HG02938 (cell line): ENCODE data around the gene MAPT.
"Not testable (repeated sequence)": the region's sequence is repeated elsewhere in the genome, so short reads cannot be mapped to it uniquely, and the experiment has no call there.

Experiments used
- ATAC-seq: cut with Tn5 transposase; IDR thresholded peaks from one replicate; pipeline ENCODE4 v1.9.1; 2021; ENCODE audit warnings: mild to moderate bottlenecking, moderate library complexity; ENCODE audit not compliant: unreplicated experiment

MAPT gene

GRCh38 chr17:46002973-46003316 is 108.6 kb downstream of the MAPT start:
- no peak for ATAC-seq

GRCh38 chr17:46003907-46004748 is 109.8 kb downstream of the MAPT start:
- ATAC-seq = no peak

DNA sequence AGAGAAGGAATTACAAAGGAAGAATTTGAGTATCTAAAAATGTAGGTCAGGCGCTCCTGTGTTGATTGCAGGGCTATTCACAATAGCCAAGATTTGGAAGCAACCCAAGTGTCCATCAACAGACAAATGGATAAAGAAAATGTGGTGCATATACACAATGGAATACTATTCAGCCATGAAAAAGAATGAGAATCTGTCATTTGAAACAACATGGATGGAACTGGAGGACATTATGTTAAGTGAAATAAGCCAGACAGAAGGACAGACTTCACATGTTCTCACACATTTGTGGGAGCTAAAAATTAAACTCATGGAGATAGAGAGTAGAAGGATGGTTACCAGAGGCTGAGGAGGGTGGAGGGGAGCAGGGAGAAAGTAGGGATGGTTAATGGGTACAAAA is 111.7 kb downstream of the MAPT start:
- not testable (repeated sequence) for ATAC-seq

GRCh38 chr17:46007461-46007965 is 113.2 kb downstream of the MAPT start:
- ATAC-seq = no peak

DNA sequence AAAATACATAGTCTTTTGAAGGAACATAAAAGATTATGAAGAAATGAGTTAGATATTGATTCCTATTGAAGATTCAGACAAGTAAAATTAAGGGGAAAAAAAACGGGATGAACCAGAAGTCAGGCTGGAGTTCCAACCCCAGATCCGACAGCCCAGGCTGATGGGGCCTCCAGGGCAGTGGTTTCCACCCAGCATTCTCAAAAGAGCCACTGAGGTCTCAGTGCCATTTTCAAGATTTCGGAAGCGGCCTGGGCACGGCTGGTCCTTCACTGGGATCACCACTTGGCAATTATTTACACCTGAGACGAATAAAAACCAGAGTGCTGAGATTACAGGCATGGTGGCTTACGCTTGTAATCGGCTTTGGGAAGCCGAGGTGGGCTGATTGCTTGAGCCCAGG is 114.2 kb downstream of the MAPT start:
- no peak for ATAC-seq

DNA sequence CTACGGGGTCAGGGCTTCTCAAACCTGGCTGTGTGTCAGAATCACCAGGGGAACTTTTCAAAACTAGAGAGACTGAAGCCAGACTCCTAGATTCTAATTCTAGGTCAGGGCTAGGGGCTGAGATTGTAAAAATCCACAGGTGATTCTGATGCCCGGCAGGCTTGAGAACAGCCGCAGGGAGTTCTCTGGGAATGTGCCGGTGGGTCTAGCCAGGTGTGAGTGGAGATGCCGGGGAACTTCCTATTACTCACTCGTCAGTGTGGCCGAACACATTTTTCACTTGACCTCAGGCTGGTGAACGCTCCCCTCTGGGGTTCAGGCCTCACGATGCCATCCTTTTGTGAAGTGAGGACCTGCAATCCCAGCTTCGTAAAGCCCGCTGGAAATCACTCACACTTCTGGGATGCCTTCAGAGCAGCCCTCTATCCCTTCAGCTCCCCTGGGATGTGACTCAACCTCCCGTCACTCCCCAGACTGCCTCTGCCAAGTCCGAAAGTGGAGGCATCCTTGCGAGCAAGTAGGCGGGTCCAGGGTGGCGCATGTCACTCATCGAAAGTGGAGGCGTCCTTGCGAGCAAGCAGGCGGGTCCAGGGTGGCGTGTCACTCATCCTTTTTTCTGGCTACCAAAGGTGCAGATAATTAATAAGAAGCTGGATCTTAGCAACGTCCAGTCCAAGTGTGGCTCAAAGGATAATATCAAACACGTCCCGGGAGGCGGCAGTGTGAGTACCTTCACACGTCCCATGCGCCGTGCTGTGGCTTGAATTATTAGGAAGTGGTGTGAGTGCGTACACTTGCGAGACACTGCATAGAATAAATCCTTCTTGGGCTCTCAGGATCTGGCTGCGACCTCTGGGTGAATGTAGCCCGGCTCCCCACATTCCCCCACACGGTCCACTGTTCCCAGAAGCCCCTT is 115.6 kb downstream of the MAPT start:
- ATAC-seq = no peak

- ATAC-seq = no peak
Observed at GRCh38 chr17:46010597-46011186, 116.3 kb downstream of the MAPT start.

GRCh38 chr17:46011711-46012505 is 117.6 kb downstream of the MAPT start:
- no peak for ATAC-seq

DNA sequence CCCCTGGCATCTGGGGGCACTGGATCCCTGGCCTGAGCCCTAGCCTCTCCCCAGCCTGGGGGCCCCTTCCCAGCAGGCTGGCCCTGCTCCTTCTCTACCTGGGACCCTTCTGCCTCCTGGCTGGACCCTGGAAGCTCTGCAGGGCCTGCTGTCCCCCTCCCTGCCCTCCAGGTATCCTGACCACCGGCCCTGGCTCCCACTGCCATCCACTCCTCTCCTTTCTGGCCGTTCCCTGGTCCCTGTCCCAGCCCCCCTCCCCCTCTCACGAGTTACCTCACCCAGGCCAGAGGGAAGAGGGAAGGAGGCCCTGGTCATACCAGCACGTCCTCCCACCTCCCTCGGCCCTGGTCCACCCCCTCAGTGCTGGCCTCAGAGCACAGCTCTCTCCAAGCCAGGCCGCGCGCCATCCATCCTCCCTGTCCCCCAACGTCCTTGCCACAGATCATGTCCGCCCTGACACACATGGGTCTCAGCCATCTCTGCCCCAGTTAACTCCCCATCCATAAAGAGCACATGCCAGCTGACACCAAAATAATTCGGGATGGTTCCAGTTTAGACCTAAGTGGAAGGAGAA is 118.2 kb downstream of the MAPT start:
- no peak for ATAC-seq

DNA sequence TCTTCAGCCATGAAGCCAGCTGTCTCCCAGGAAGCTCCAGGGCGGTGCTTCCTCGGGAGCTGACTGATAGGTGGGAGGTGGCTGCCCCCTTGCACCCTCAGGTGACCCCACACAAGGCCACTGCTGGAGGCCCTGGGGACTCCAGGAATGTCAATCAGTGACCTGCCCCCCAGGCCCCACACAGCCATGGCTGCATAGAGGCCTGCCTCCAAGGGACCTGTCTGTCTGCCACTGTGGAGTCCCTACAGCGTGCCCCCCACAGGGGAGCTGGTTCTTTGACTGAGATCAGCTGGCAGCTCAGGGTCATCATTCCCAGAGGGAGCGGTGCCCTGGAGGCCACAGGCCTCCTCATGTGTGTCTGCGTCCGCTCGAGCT is 118.8 kb downstream of the MAPT start:
- ATAC-seq = no peak

DNA sequence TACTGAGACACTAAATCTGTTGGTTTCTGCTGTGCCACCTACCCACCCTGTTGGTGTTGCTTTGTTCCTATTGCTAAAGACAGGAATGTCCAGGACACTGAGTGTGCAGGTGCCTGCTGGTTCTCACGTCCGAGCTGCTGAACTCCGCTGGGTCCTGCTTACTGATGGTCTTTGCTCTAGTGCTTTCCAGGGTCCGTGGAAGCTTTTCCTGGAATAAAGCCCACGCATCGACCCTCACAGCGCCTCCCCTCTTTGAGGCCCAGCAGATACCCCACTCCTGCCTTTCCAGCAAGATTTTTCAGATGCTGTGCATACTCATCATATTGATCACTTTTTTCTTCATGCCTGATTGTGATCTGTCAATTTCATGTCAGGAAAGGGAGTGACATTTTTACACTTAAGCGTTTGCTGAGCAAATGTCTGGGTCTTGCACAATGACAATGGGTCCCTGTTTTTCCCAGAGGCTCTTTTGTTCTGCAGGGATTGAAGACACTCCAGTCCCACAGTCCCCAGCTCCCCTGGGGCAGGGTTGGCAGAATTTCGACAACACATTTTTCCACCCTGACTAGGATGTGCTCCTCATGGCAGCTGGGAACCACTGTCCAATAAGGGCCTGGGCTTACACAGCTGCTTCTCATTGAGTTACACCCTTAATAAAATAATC is 119.3 kb downstream of the MAPT start:
- ATAC-seq = no peak

DNA sequence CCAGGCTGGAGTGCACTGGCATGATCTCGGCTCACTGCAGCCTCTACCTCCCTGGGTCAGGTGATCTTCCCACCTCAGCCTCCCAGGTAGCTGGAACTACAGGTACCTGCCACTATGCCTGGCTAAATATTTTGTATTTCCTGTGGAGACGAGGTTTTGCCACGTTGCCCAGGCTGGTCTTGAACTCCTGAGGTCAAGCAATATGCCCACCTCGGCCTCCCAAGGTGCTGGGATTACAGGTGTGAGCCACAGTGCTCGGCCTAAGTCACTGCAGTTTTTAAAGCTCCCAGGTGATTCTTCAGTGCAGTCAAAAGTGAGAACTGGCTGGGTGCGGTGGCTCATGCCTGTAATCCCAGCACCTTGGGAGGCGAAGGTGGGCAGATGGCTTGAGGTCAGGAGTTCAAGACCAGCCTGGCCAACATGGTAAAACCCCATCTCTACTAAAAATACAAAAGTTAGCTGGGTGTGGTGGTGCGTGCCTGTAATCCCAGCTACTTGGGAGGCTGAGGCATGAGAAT is 125.1 kb downstream of the MAPT start:
- not testable (repeated sequence) for ATAC-seq

GRCh38 chr17:46020023-46020761 is 125.8 kb downstream of the MAPT start:
- ATAC-seq = no peak

DNA sequence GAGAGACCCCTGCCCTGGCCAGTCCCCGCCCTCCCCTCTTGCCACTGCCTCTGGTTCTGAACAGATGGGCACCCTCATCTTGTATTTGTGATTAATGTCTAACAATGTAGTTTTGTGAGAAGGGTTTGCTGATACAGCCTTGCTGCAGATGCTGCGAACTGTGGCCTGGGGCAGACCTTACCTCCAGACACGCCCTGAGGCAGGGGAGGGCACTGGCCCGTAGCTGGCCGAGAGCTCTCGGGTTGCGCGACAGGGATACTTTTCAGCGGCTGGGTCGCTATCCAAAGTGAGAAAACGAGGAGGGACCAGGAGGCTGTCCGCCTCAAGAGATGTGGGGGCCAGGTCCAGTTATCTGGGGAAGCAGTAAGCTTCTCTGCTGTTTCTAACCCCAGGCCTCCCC is 126.6 kb downstream of the MAPT start:
- ATAC-seq = no peak

DNA sequence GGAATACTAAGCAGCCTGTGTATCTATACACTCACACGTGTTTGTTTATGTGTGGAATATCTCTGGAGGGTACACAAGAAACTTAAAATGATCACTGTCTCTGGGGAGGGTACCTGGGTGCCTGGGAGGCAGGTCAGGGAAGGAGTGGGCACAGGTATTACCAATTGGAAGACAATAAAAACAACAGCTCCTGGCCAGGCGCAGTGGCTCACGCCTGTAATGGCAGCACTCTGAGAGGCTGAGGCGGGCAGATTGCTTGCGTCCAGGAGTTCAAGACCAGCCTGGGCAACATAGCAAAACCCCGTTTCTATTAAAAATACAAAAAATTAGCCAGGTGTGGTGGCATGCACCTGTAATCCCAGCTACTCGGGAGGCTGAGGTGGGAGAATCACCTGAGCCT is 129.0 kb downstream of the MAPT start:
- not testable (repeated sequence) for ATAC-seq

DNA sequence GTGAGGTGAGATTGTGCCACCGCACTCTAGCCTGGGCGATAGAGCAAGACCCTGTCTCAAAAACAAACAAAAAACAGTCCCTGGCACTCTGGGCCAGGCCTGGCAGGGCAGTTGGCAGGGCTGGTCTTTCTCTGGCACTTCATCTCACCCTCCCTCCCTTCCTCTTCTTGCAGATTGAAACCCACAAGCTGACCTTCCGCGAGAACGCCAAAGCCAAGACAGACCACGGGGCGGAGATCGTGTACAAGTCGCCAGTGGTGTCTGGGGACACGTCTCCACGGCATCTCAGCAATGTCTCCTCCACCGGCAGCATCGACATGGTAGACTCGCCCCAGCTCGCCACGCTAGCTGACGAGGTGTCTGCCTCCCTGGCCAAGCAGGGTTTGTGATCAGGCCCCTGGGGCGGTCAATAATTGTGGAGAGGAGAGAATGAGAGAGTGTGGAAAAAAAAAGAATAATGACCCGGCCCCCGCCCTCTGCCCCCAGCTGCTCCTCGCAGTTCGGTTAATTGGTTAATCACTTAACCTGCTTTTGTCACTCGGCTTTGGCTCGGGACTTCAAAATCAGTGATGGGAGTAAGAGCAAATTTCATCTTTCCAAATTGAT is 129.5 kb downstream of the MAPT start:
- no peak for ATAC-seq

- no peak for ATAC-seq
Observed at GRCh38 chr17:46024590-46024989, 130.2 kb downstream of the MAPT start.

DNA sequence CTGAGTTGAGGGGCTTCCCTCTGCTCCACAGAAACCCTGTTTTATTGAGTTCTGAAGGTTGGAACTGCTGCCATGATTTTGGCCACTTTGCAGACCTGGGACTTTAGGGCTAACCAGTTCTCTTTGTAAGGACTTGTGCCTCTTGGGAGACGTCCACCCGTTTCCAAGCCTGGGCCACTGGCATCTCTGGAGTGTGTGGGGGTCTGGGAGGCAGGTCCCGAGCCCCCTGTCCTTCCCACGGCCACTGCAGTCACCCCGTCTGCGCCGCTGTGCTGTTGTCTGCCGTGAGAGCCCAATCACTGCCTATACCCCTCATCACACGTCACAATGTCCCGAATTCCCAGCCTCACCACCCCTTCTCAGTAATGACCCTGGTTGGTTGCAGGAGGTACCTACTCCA is 130.7 kb downstream of the MAPT start:
- no peak for ATAC-seq
